Measurements from ENCODE around the gene PTOV1.

GRCh38 chr19:49875857-49876421 is 25.0 kb downstream of the PTOV1 start:
- no peak for TF ChIP-seq CTCF (IDR thresholded peaks at IDR 0.05; ENCODE audit: poor library complexity)
- no peak for TF ChIP-seq EZH2 (IDR thresholded peaks at IDR 0.05; ENCODE audit: borderline replicate concordance)
- no peak for TF ChIP-seq EZH2phosphoT487 (IDR thresholded peaks at IDR 0.05; ENCODE audit: low read depth, severe bottlenecking, unreplicated experiment)
